Measurements from ENCODE around the gene CASK. TPM values are rescaled to one million over a fixed set of nuclear protein-coding genes. Genes with fewer than 3 reads are reported as not detected.

Gene CASK
- total and polyA plus RNA-seq, 2 experiments from 2014 or later = 82.9 to 95.7 TPM

GRCh38 chrX:41541386-41541785 lies 382.0 kb downstream of the CASK start:
- H3K27ac ChIP-seq = peak overlapping the region; percentile 39
- DNase-seq (ENCODE audit: low spot score) = no peak
- no peak overlapping the region for H3K4me2 ChIP-seq
- H3K79me2 ChIP-seq = no peaks in the 10 kb centered on the region
- no peaks in the 10 kb centered on the region for H3K36me3 ChIP-seq (replicated peaks; ENCODE audit: insufficient read depth, low read depth)
- H3K4me1 ChIP-seq (ENCODE audit: insufficient read depth) = peaks cover 3% of the 10 kb centered on the region
- WGBS (ENCODE audit: low lambda C conversion rate, missing lambda C conversion rate) = 63% methylated on average over 2 of the region's 2 CpGs
- H3K9me2 ChIP-seq (replicated peaks; ENCODE audit: insufficient read depth) = no peaks in the 10 kb centered on the region
- no peak overlapping the region for H3K4me3 ChIP-seq
- TF ChIP-seq CTCF (IDR thresholded peaks at IDR 0.05; ENCODE audit: poor library complexity) (no peak), EZH2phosphoT487 (IDR thresholded peaks at IDR 0.05; ENCODE audit: low read depth, severe bottlenecking, unreplicated experiment) (no peak), EZH2 (IDR thresholded peaks at IDR 0.05; ENCODE audit: borderline replicate concordance) (no peak)
- H2AFZ ChIP-seq = no peak overlapping the region
- no peaks in the 10 kb centered on the region for H4K20me1 ChIP-seq (ENCODE audit: insufficient read depth, poor library complexity, severe bottlenecking)
- H3K27me3 ChIP-seq = no peaks in the 10 kb centered on the region
- H3K9me3 ChIP-seq (ENCODE audit: low read depth) = no peaks in the 10 kb centered on the region

DNA sequence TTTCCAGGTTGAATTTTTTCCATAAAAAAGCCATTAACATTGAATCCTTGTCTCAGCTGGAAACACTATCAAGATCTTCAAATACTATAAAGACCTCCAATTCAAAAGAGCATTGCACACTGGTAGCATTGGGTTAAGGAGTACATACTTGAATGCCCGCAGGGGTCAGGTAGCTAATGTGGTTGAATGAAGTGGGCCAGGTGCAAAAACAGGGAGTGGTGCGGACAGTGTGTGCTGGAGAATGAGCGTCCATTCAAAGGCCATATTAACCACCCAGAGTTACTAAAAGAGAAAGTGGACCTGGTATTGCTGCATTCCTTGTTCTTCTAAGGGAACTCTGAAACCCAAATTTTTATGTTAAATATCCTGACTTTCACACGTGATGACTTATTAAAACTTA lies 384.6 kb downstream of the CASK start:
- no peak for DNase-seq (ENCODE audit: low spot score)
- peaks cover 3% of the 10 kb centered on the region for H3K9me3 ChIP-seq (ENCODE audit: low read depth)
- 75% methylated on average over 4 of the region's 4 CpGs for WGBS (ENCODE audit: low lambda C conversion rate, missing lambda C conversion rate)

DNA sequence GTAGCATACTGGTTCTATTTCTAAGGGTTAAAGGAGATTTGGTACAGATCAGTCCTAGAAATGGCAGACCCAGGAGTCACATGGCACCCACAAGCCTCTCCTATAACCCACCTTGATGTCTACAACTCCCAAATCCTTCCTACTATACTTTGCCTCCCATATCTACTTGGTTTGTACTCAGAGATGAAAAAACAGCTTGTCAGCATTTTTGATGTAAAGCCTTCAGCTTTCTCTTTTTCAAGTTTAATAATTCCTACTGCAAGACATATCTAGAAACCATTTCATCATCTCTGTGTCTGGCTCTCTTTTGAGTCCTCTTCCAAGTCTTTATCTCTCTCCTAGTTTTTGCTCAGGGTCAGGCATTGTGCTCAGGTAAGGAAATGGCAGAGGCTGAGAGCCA lies 393.3 kb downstream of the CASK start:
- no peak for DNase-seq (ENCODE audit: low spot score)
- Histone ChIP-seq H3K79me2 (no peaks in the 10 kb centered on the region), H4K20me1 (ENCODE audit: insufficient read depth, poor library complexity, severe bottlenecking) (no peaks in the 10 kb centered on the region), H3K36me3 (replicated peaks; ENCODE audit: insufficient read depth, low read depth) (no peaks in the 10 kb centered on the region), H3K9me2 (replicated peaks; ENCODE audit: insufficient read depth) (no peaks in the 10 kb centered on the region), H3K4me2 (no peak overlapping the region), H3K27ac (no peak overlapping the region), H3K4me3 (no peak overlapping the region), H3K27me3 (no peaks in the 10 kb centered on the region), H3K9me3 (ENCODE audit: low read depth) (peaks cover 3% of the 10 kb centered on the region), H2AFZ (no peak overlapping the region), H3K4me1 (ENCODE audit: insufficient read depth) (no peaks in the 10 kb centered on the region)
- TF ChIP-seq EZH2 (IDR thresholded peaks at IDR 0.05; ENCODE audit: borderline replicate concordance) (no peak), EZH2phosphoT487 (IDR thresholded peaks at IDR 0.05; ENCODE audit: low read depth, severe bottlenecking, unreplicated experiment) (no peak), CTCF (IDR thresholded peaks at IDR 0.05; ENCODE audit: poor library complexity) (no peak)

More for the DNA sequence above, 384.6 kb downstream of the CASK start:
- H4K20me1 ChIP-seq (ENCODE audit: insufficient read depth, poor library complexity, severe bottlenecking) = no peaks in the 10 kb centered on the region
- no peak overlapping the region for H3K4me3 ChIP-seq
- no peaks in the 10 kb centered on the region for H3K79me2 ChIP-seq
- peaks cover 3% of the 10 kb centered on the region for H3K4me1 ChIP-seq (ENCODE audit: insufficient read depth)
- no peaks in the 10 kb centered on the region for H3K36me3 ChIP-seq (replicated peaks; ENCODE audit: insufficient read depth, low read depth)
- H3K27ac ChIP-seq = no peak overlapping the region
- no peak overlapping the region for H2AFZ ChIP-seq
- no peaks in the 10 kb centered on the region for H3K9me2 ChIP-seq (replicated peaks; ENCODE audit: insufficient read depth)
- no peaks in the 10 kb centered on the region for H3K27me3 ChIP-seq
- no peak overlapping the region for H3K4me2 ChIP-seq
- no peak for TF ChIP-seq EZH2phosphoT487 (IDR thresholded peaks at IDR 0.05; ENCODE audit: low read depth, severe bottlenecking, unreplicated experiment)
- no peak for TF ChIP-seq CTCF (IDR thresholded peaks at IDR 0.05; ENCODE audit: poor library complexity)

GRCh38 chrX:41529221-41529620 lies 394.1 kb downstream of the CASK start:
- no peaks in the 10 kb centered on the region for H3K4me1 ChIP-seq (ENCODE audit: insufficient read depth)
- no peak overlapping the region for H3K27ac ChIP-seq
- no peaks in the 10 kb centered on the region for H3K9me2 ChIP-seq (replicated peaks; ENCODE audit: insufficient read depth)
- H4K20me1 ChIP-seq (ENCODE audit: insufficient read depth, poor library complexity, severe bottlenecking) = no peaks in the 10 kb centered on the region
- WGBS (ENCODE audit: low lambda C conversion rate, missing lambda C conversion rate) = 87% methylated on average over 11 of the region's 11 CpGs
- no peak for TF ChIP-seq CTCF (IDR thresholded peaks at IDR 0.05; ENCODE audit: poor library complexity)
- no peak for TF ChIP-seq EZH2phosphoT487 (IDR thresholded peaks at IDR 0.05; ENCODE audit: low read depth, severe bottlenecking, unreplicated experiment)
- TF ChIP-seq EZH2 (IDR thresholded peaks at IDR 0.05; ENCODE audit: borderline replicate concordance) = no peak
- no peak for DNase-seq (ENCODE audit: low spot score)
- no peak overlapping the region for H2AFZ ChIP-seq
- H3K36me3 ChIP-seq (replicated peaks; ENCODE audit: insufficient read depth, low read depth) = no peaks in the 10 kb centered on the region
- H3K9me3 ChIP-seq (ENCODE audit: low read depth) = no peaks in the 10 kb centered on the region
- no peaks in the 10 kb centered on the region for H3K79me2 ChIP-seq
- no peak overlapping the region for H3K4me2 ChIP-seq
- H3K27me3 ChIP-seq = no peaks in the 10 kb centered on the region
- H3K4me3 ChIP-seq = no peak overlapping the region
